Measurements from ENCODE around the gene IL1R1. TPM values are rescaled to one million over a fixed set of nuclear protein-coding genes. Genes with fewer than 3 reads are reported as not detected.

Gene IL1R1
- total and polyA plus RNA-seq, 2 of the 4 experiments (the other 2 are of a cell fraction) = 6.5 to 13.8 TPM

DNA sequence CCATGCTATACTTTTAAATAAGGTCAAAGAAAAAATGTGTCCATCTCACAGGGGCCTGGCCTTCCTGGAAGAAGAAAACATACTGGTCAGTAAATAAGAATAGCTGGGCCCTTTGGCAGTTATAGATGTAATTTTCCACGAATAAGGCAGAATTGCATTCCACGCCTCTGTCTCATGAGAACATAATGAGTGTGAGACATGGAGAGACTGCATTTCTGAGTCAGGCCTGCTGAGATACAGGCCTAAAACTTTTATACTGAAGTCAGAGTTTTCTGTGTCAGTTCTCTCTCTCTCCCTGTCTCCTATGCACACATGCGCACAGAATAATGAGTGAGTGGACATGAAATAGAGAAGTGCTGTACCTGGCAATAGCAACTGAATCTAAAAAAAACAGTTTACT, 20.4 kb upstream of the IL1R1 start:
- peaks cover 18% of the 10 kb centered on the region for H3K9me1 ChIP-seq (ENCODE audit: insufficient read depth, low read length)
- peaks cover 12 to 35% of the 10 kb centered on the region in 2 experiments; a peak in 3 of 4 replicates for H3K79me1 ChIP-seq (ENCODE audit: low read depth in 1 of 2, low read length in 2 of 2)
- H2AK5ac ChIP-seq (ENCODE audit: low read depth, low read length) = peak overlapping the region; percentile 64; the same call in 1 of the 2 replicates
- peak overlapping the region; percentile 50 to 86 for H4K8ac ChIP-seq (ENCODE audit: low read depth in 2 of 2, low read length in 2 of 2)
- no peak overlapping the region for H2AK9ac ChIP-seq (replicated peaks; ENCODE audit: low read depth, low read length, poor library complexity)
- intact Hi-C loops (cut with micrococcal nuclease) = loop anchor here (1.0 kb wide), 1 partner anchor 8 kb away; no protein-coding TSS in a partner anchor
- peak overlapping the region; percentile 73 for H4K91ac ChIP-seq (ENCODE audit: insufficient read depth, low read depth, low read length)
- H3K4ac ChIP-seq (ENCODE audit: low read depth, low read length) = peak overlapping the region; percentile 84
- H3K36me3 ChIP-seq (ENCODE audit: control insufficient read depth, insufficient read depth, low read length) = peaks cover 2% of the 10 kb centered on the region; the same call in 1 of the 2 replicates
- no peak overlapping the region for H3K4me2 ChIP-seq (ENCODE audit: low read depth, low read length)
- H3K56ac ChIP-seq (ENCODE audit: extremely low read depth, insufficient read depth, low read length) = peak overlapping the region; percentile 65
- H4K5ac ChIP-seq (ENCODE audit: low read depth, low read length) = peak overlapping the region; percentile 68
- peak overlapping the region; percentile 86; the same call in 1 of the 2 replicates for H3K23ac ChIP-seq (ENCODE audit: low read depth, low read length)
- TF ChIP-seq POLR2A (IDR thresholded peaks at IDR 0.05; ENCODE audit: low read depth, low read length) = peak; percentile 60; the same call in 1 of the 2 replicates
- TF ChIP-seq MAFK (IDR thresholded peaks at IDR 0.05; ENCODE audit: low read depth, low read length) = peak; percentile 29; the same call in 1 of the 2 replicates
- no peak for TF ChIP-seq MXI1 (IDR thresholded peaks at IDR 0.05; ENCODE audit: borderline replicate concordance, low read depth, low read length)
- TF ChIP-seq, protein P1, sequence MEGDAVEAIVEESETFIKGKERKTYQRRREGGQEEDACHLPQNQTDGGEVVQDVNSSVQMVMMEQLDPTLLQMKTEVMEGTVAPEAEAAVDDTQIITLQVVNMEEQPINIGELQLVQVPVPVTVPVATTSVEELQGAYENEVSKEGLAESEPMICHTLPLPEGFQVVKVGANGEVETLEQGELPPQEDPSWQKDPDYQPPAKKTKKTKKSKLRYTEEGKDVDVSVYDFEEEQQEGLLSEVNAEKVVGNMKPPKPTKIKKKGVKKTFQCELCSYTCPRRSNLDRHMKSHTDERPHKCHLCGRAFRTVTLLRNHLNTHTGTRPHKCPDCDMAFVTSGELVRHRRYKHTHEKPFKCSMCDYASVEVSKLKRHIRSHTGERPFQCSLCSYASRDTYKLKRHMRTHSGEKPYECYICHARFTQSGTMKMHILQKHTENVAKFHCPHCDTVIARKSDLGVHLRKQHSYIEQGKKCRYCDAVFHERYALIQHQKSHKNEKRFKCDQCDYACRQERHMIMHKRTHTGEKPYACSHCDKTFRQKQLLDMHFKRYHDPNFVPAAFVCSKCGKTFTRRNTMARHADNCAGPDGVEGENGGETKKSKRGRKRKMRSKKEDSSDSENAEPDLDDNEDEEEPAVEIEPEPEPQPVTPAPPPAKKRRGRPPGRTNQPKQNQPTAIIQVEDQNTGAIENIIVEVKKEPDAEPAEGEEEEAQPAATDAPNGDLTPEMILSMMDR (conservative IDR thresholded peaks at IDR 0.05; ENCODE audit: low read depth, low read length) = no peak
- peak; percentile 17; the same call in 1 of the 2 replicates for TF ChIP-seq RAD21 (IDR thresholded peaks at IDR 0.05; ENCODE audit: low read length)
- TF ChIP-seq CHD1 (IDR thresholded peaks at IDR 0.05; ENCODE audit: low read depth, low read length) = no peak
- peak; percentile 22; the same call in 1 of the 2 replicates for TF ChIP-seq SMC3 (IDR thresholded peaks at IDR 0.05; ENCODE audit: low read depth, low read length)
- TF ChIP-seq, protein P2, sequence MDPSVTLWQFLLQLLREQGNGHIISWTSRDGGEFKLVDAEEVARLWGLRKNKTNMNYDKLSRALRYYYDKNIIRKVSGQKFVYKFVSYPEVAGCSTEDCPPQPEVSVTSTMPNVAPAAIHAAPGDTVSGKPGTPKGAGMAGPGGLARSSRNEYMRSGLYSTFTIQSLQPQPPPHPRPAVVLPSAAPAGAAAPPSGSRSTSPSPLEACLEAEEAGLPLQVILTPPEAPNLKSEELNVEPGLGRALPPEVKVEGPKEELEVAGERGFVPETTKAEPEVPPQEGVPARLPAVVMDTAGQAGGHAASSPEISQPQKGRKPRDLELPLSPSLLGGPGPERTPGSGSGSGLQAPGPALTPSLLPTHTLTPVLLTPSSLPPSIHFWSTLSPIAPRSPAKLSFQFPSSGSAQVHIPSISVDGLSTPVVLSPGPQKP (IDR thresholded peaks at IDR 0.05; ENCODE audit: borderline replicate concordance, low read depth, low read length) = no peak
- no peak for TF ChIP-seq RCOR1 (IDR thresholded peaks at IDR 0.05; ENCODE audit: insufficient replicate concordance, low read length)
- TF ChIP-seq CEBPB (IDR thresholded peaks at IDR 0.05; ENCODE audit: low read depth, low read length) = no peak
- TF ChIP-seq NFE2L2 (IDR thresholded peaks at IDR 0.05; ENCODE audit: low read depth, low read length) = 0 out of 2 replicates have a peak, but pooled peaks have one; percentile 8
- no peak for TF ChIP-seq MAZ (IDR thresholded peaks at IDR 0.05; ENCODE audit: borderline replicate concordance, low read depth, low read length)
- TF ChIP-seq FOS (IDR thresholded peaks at IDR 0.05; ENCODE audit: low read depth, low read length) = peak; percentile 72
- ChIA-PET CTCF (interaction anchor here (0.8 kb wide), 1 partner anchor 14 kb away, joined by 3 read pairs; no protein-coding TSS in a partner anchor), POLR2A (ENCODE audit: unreplicated experiment) (no interaction called here)
- H3K27me3 ChIP-seq (ENCODE audit: control insufficient read depth, insufficient read depth, low read length) = no peaks in the 10 kb centered on the region
- peak overlapping the region; percentile 90; the same call in 1 of the 3 replicates for H2BK15ac ChIP-seq (ENCODE audit: low read depth, low read length)
- peak; percentile 95 for DNase-seq
- BruUV-seq (replicated peaks) = no TSS peak
- peak overlapping the region; percentile 50 for H3K9ac ChIP-seq (ENCODE audit: low read depth, low read length)
- H3K27ac ChIP-seq (ENCODE audit: insufficient read depth, low read length) = peak overlapping the region; percentile 89
- H3K4me1 ChIP-seq (ENCODE audit: control insufficient read depth, insufficient read depth, low read length) = peaks cover 20% of the 10 kb centered on the region
- peak overlapping the region; percentile 91 for H2BK120ac ChIP-seq (ENCODE audit: low read depth, low read length)
- H2BK5ac ChIP-seq (ENCODE audit: low read depth, low read length, poor library complexity, severe bottlenecking) = peak overlapping the region; percentile 96
- in situ Hi-C loops (cut with MboI; ENCODE audit: low sequenced_read_pairs) = no loop called here
- no peaks in the 10 kb centered on the region for H4K20me1 ChIP-seq (ENCODE audit: insufficient read depth, low read length)
- peak overlapping the region; percentile 90 for H3K18ac ChIP-seq (ENCODE audit: low read depth, low read length)
- ATAC-seq (ENCODE audit: low read depth) = peak; percentile 91
- 0% methylated on average over 1 of the region's 3 CpGs; no CpG with 5 or more reads in 1 of the 2 experiments for WGBS, 2 experiments (ENCODE audit: extremely low coverage in 2 of 2, insufficient read length in 1 of 2)
- H2AFZ ChIP-seq (replicated peaks; ENCODE audit: low read length, poor library complexity) = peak overlapping the region; percentile 70
- no peak overlapping the region for H3K4me3 ChIP-seq (ENCODE audit: insufficient read depth, low read depth, low read length)
- H2BK20ac ChIP-seq (ENCODE audit: low read depth, low read length) = peak overlapping the region; percentile 92
- peak overlapping the region; percentile 94 for H3K14ac ChIP-seq (replicated peaks; ENCODE audit: low read depth, low read length)
- dilution Hi-C loops (cut with HindIII; ENCODE audit: low sequenced_read_pairs, unreplicated experiment) = no loop called here
- no peaks in the 10 kb centered on the region for H3K9me3 ChIP-seq (ENCODE audit: control insufficient read depth, insufficient read depth, low read length)

Data from IMR-90 (cell line).